HepG2 (cell line): ENCODE results near the gene CCSER1.

Experiments
- FOXM1 ChIP-seq: sonication (generic); formaldehyde crosslinking; IDR thresholded peaks from 2 replicates; pipeline ENCODE4 v1.5.0; 2020; ENCODE audit warnings: missing genetic modification reagents
- GABPB1 ChIP-seq: IDR thresholded peaks from 2 replicates; pipeline ENCODE4 v1.6.1; 2016; ENCODE audit warnings: mild to moderate bottlenecking, missing genetic modification reagents, moderate library complexity, missing compliant biosample characterization
- GTF2F1 ChIP-seq: fragments of 150-350 bp; IDR thresholded peaks from 2 replicates; pipeline ENCODE4 v1.6.1; 2014; ENCODE audit warnings: low read length
- KAT8 ChIP-seq: IDR thresholded peaks from 2 replicates; pipeline ENCODE4 v1.6.1; 2016; ENCODE audit warnings: missing genetic modification reagents, missing compliant biosample characterization
- MEIS1 ChIP-seq: sonication (generic); formaldehyde crosslinking; IDR thresholded peaks from 2 replicates; pipeline ENCODE4 v1.9.0; 2021; ENCODE audit warnings: mild to moderate bottlenecking, missing genetic modification reagents, moderate library complexity, borderline replicate concordance
- POLR2A ChIP-seq, 2 experiments: IDR thresholded peaks; 2 replicates each; pipeline ENCODE4 v1.6.1; 2011; ENCODE audit warnings: low read depth in 2 of 2, low read length in 2 of 2, mild to moderate bottlenecking in 1 of 2, moderate library complexity in 1 of 2; ENCODE audit not compliant: insufficient read depth in 1 of 2
- TBP ChIP-seq: sonication (generic); formaldehyde crosslinking; IDR thresholded peaks from 2 replicates; pipeline ENCODE4 v1.5.0; 2020; ENCODE audit warnings: missing genetic modification reagents
- TCF12 ChIP-seq, 2 experiments: fragments of 450-650 bp in 1 of 2; sonication (generic) in 1 of 2; formaldehyde crosslinking in 1 of 2; IDR thresholded peaks; 2 replicates each; pipeline versions ENCODE4 v1.6.1 to v1.8.0; 2017 to 2022; ENCODE audit warnings: antibody characterized with exemption in 1 of 2, mild to moderate bottlenecking in 1 of 2, missing genetic modification reagents in 1 of 2, moderate library complexity in 1 of 2
- YY1 ChIP-seq: IDR thresholded peaks from 2 replicates; pipeline ENCODE4 v1.6.1; 2011; ENCODE audit warnings: low read length, low read depth, moderate library complexity, mild to moderate bottlenecking; ENCODE audit not compliant: insufficient read depth, insufficient replicate concordance
- ZNF557 ChIP-seq: sonication (generic); formaldehyde crosslinking; IDR thresholded peaks from 2 replicates; pipeline ENCODE4 v1.4.0; 2020; ENCODE audit warnings: missing genetic modification reagents
- TF ChIP-seq, protein P1 (sequence below): sonication (generic); formaldehyde crosslinking; IDR thresholded peaks from 2 replicates; pipeline ENCODE4 v1.5.0; 2020; ENCODE audit warnings: mild to moderate bottlenecking, missing genetic modification reagents, moderate library complexity

DNA sequence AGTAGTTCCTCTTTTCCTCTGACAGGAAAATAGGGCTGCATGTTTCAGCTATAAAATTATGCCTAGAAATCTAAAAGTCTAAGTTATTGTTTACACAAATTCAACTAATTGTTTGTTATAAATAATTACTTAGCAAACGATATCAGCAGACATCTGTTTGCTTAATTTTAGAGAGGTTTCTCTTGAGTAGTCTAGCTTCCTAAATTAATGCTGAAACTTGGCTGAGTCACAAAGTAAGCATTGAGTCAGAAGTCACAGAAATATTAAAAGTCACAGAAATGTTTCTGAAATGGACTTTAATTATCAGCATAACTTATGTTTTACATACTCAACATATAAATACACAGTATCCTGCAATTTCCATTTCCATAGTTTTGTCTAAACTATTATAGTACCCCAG, 1044.0 kb downstream of the CCSER1 start:
- TF ChIP-seq TCF12 (IDR thresholded peaks at IDR 0.05) = no peak
- no peak for TF ChIP-seq TCF12 (CRISPR knock-in tag; IDR thresholded peaks at IDR 0.05)
- TF ChIP-seq GTF2F1 = no peak
- no peak for TF ChIP-seq YY1
- TF ChIP-seq, protein P1, sequence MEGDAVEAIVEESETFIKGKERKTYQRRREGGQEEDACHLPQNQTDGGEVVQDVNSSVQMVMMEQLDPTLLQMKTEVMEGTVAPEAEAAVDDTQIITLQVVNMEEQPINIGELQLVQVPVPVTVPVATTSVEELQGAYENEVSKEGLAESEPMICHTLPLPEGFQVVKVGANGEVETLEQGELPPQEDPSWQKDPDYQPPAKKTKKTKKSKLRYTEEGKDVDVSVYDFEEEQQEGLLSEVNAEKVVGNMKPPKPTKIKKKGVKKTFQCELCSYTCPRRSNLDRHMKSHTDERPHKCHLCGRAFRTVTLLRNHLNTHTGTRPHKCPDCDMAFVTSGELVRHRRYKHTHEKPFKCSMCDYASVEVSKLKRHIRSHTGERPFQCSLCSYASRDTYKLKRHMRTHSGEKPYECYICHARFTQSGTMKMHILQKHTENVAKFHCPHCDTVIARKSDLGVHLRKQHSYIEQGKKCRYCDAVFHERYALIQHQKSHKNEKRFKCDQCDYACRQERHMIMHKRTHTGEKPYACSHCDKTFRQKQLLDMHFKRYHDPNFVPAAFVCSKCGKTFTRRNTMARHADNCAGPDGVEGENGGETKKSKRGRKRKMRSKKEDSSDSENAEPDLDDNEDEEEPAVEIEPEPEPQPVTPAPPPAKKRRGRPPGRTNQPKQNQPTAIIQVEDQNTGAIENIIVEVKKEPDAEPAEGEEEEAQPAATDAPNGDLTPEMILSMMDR (CRISPR knock-in tag) = no peak
- TF ChIP-seq POLR2A (IDR thresholded peaks at IDR 0.05; ENCODE audit: insufficient read depth in 1 of 2, low read depth in 2 of 2, low read length in 2 of 2) = no peak
- TF ChIP-seq ZNF557 (CRISPR knock-in tag) = no peak
- no peak for TF ChIP-seq GABPB1 (CRISPR knock-in tag)
- TF ChIP-seq FOXM1 (CRISPR knock-in tag) = no peak
- no peak for TF ChIP-seq MEIS1 (CRISPR knock-in tag)
- no peak for TF ChIP-seq KAT8
- no peak for TF ChIP-seq TBP (CRISPR knock-in tag)
